WERI-Rb-1 (cell line): ENCODE measurements around the gene MARK1.

ENCODE experiments used
- DNase-seq: peaks from one replicate; pipeline ENCODE4 v3.0.0-alpha.2; 2020
- H3K27ac ChIP-seq: fragments of 250-450 bp; sonication (Bioruptor Pico); 2 replicates; pipeline ENCODE4 v1.5.1; 2020; ENCODE audit warnings: mild to moderate bottlenecking, moderate library complexity
- H3K27me3 ChIP-seq: fragments of 250-450 bp; sonication (Bioruptor Pico); 2 replicates; pipeline ENCODE4 v1.5.1; 2021; ENCODE audit warnings: mild to moderate bottlenecking, low read depth, moderate library complexity; ENCODE audit not compliant: insufficient read depth, severe bottlenecking
- H3K36me3 ChIP-seq: fragments of 250-450 bp; sonication (Bioruptor Pico); 2 replicates; pipeline ENCODE4 v1.5.1; 2020; ENCODE audit warnings: mild to moderate bottlenecking, moderate library complexity
- H3K4me3 ChIP-seq: 2 replicates; pipeline ENCODE4 v1.5.1; 2011; ENCODE audit warnings: low read depth, mild to moderate bottlenecking, control low read depth, low read length
- H3K9me3 ChIP-seq: fragments of 250-450 bp; sonication (Bioruptor Pico); 2 replicates; pipeline ENCODE4 v1.5.1; 2021; ENCODE audit warnings: mild to moderate bottlenecking, moderate library complexity; ENCODE audit not compliant: severe bottlenecking
- TF ChIP-seq, protein P1 (sequence below): IDR thresholded peaks from 2 replicates; pipeline ENCODE4 v1.5.1; 2011; ENCODE audit warnings: low read depth, mild to moderate bottlenecking, control low read depth, inconsistent platforms, low read length

The MARK1 gene

DNA sequence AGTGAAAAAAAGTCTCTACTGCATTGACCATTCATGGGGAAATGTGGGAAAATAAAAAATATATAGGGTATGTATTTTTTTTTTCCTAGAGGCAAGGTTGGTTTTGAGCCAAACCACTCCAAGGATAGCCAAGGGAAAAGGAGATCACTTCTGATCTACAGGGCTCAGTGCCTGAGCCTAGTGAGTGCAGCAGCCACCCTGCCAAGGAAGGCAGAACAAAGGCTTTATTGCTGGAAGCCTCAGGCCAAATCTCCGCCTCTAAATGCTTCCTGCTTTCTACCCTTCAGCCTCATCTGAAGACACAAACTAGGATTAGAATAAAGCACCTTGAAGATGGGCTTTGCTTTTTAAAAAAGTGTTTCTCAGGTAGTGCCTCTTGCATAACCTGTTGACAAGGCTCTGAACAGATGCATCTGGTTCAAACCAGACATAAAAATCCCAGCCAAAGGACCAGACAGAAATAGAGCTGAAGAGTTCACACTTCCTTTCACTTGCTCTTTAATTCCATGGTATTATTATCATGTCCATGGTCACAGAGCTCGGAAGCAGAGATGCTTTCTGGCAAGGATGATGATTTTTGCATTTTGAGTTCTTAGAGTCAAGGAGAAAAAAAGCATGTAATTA, 172.7 kb downstream of the MARK1 start:
- TF ChIP-seq, protein P1, sequence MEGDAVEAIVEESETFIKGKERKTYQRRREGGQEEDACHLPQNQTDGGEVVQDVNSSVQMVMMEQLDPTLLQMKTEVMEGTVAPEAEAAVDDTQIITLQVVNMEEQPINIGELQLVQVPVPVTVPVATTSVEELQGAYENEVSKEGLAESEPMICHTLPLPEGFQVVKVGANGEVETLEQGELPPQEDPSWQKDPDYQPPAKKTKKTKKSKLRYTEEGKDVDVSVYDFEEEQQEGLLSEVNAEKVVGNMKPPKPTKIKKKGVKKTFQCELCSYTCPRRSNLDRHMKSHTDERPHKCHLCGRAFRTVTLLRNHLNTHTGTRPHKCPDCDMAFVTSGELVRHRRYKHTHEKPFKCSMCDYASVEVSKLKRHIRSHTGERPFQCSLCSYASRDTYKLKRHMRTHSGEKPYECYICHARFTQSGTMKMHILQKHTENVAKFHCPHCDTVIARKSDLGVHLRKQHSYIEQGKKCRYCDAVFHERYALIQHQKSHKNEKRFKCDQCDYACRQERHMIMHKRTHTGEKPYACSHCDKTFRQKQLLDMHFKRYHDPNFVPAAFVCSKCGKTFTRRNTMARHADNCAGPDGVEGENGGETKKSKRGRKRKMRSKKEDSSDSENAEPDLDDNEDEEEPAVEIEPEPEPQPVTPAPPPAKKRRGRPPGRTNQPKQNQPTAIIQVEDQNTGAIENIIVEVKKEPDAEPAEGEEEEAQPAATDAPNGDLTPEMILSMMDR: no peak
- peak; percentile 45 for DNase-seq
- Histone ChIP-seq H3K9me3 (no peaks in the 10 kb centered on the region), H3K27me3 (no peaks in the 10 kb centered on the region), H3K4me3 (no peak overlapping the region), H3K27ac (peak overlapping the region; percentile 62), H3K36me3 (no peaks in the 10 kb centered on the region; the same call in 1 of the 2 replicates)

DNA sequence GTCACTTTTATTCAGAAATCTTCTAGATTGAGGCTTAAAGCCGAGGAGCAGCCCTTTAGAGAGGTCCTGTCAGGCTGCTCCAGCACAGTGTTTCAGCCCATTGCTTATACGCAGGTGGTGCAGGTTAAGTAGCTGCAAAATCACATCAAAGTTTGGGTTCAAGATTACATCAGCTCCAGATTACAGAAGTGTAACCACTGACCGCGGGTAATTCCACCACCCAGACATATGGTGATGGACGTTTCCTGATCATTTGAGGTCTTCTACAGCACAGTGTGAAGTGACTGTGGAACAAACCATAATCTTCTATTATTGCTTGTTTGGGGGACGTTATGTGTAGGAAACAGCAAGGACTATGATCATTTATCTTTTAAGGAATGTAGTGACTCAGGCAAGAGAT, 174.0 kb downstream of the MARK1 start:
- TF ChIP-seq, protein P1: no peak
- Histone ChIP-seq H3K27ac (peak overlapping the region; percentile 62), H3K4me3 (no peak overlapping the region), H3K9me3 (no peaks in the 10 kb centered on the region), H3K36me3 (no peaks in the 10 kb centered on the region; the same call in 1 of the 2 replicates), H3K27me3 (no peaks in the 10 kb centered on the region)
- peak; percentile 58 for DNase-seq

GRCh38 chr1:220702733-220703270, 174.9 kb downstream of the MARK1 start:
- Histone ChIP-seq H3K36me3 (no peaks in the 10 kb centered on the region; the same call in 1 of the 2 replicates), H3K9me3 (no peaks in the 10 kb centered on the region), H3K27ac (peak overlapping the region; percentile 62), H3K4me3 (no peak overlapping the region), H3K27me3 (no peaks in the 10 kb centered on the region)
- TF ChIP-seq, protein P1: no peak
- peak; percentile 79 for DNase-seq

DNA sequence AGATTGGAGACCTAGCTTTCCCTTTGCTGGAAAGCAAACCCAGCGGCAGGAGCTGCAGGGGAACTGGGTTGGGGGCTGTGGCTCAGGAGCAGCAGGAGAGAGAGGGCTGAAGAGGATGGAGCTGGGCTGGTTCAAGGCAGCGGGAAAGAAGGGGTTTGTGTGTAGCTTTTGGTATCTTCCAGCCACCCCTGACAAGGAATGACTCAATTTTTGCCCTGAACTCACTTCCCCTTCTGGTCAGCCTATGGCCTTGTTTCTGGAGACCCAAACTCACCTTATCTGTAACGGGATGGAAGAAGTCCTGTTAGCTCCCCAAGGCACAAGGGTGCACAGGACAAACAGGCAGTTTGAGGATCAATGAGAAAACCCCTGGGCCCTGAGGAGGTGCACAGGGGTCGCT, 175.4 kb downstream of the MARK1 start:
- TF ChIP-seq, protein P1: no peak
- Histone ChIP-seq H3K27me3 (no peaks in the 10 kb centered on the region), H3K4me3 (no peak overlapping the region), H3K27ac (peak overlapping the region; percentile 62), H3K36me3 (no peaks in the 10 kb centered on the region), H3K9me3 (peaks cover 3% of the 10 kb centered on the region)
- DNase-seq: no peak

DNA sequence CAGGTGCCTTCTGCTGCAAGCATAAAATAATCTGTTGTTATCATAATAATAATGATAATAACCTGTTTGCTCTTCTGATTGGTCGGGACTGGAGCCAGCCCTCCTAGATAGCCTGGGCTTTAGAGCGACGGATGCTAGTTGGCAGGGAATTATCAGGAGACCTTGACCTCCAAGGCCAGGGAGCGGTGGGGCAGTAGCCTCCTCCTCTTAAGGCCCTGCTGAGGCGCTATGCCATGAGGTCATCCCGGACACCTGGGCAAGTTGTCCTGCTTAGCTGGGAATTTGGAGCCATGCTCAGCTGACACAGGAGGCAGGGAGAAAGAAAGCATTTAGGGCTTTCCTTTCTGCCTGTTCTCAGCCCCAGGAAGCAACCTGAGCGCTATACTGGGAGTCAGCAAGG, 177.8 kb downstream of the MARK1 start:
- Histone ChIP-seq H3K4me3 (no peak overlapping the region), H3K27ac (no peak overlapping the region), H3K36me3 (no peaks in the 10 kb centered on the region), H3K27me3 (no peaks in the 10 kb centered on the region), H3K9me3 (peaks cover 3% of the 10 kb centered on the region)
- no peak for DNase-seq
- TF ChIP-seq, protein P1: no peak

DNA sequence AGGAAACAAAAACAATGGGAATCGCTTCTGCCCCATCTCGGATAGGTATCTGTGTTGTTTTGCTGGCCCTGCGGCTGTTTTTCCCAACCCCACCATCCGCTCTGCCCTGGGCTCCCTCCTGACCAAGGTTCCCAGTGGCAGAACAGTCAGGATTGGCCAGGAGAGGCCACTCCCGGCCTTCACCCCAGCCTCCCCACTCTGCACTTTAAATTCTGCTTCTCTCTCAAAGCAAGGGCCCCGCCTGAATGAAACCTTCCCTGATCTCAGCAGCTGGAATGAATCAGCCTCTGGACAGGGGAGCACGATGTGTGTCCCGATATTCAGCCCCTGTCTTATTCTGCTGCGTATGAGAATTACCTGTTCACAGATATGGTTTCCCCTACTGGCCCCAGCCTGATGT, 178.5 kb downstream of the MARK1 start:
- TF ChIP-seq, protein P1: no peak
- no peak for DNase-seq

More for the DNA sequence above, 178.5 kb downstream of the MARK1 start:
- Histone ChIP-seq H3K27me3 (no peaks in the 10 kb centered on the region), H3K36me3 (no peaks in the 10 kb centered on the region), H3K9me3 (peaks cover 3% of the 10 kb centered on the region), H3K27ac (no peak overlapping the region), H3K4me3 (no peak overlapping the region)
